VCaP (cell line): ENCODE measurements around the gene TNS4.

Experiments
- H3K27ac ChIP-seq: fragments of 450-650 bp; 2 replicates; pipeline ENCODE4 v1.5.1; 2017
- TF ChIP-seq, protein P1 (sequence below): fragments of 450-650 bp; conservative IDR thresholded peaks from 2 replicates; pipeline ENCODE4 v1.5.1; 2017; ENCODE audit warnings: mild to moderate bottlenecking, moderate library complexity

The TNS4 gene

DNA sequence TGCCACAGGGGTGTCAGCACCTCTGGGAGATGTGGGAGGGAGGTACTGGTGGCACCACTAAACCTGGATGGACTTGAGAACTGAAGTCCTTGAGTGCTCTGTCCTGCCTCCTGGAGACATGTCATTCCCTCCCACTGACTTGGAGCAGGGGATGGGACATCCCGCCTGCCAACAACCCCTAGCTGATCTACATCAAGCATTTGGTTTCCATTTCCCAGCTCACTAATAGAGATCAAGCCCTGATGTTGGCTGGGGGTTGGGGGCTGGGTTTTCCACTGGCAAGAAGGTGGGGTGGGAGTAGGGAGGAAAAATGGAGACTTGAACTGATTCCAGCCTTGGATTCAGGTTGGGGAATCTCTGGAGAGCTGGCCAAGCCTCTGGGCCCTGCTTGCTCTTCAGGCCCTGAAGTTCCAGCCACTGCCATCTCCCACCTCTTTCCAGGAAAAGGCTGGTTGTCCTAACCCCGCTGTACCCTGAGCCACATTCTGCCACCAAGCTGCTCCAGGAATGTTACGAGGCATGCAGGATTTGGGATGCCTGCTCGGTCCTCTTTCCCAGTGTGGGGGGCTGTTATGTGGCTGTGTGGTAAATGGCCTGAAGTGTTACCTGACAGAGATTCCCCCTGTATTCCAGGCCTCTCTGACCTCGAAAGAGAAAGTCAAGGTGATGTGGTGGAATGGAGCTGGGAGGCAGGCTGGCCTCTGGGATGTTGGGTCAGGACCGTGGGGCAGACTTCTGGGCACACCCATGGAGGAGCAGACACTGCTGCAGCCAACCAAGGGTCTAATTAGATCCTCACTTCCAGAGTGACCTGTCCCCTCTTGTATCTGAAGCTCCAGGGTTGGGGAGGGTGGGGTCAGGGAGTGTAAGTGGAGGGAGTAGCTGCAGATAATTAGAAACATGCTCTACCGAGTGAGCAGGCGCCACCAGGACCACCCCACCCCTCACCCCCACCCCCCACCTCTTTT is 41.5 kb downstream of the TNS4 start:
- TF ChIP-seq, protein P1, sequence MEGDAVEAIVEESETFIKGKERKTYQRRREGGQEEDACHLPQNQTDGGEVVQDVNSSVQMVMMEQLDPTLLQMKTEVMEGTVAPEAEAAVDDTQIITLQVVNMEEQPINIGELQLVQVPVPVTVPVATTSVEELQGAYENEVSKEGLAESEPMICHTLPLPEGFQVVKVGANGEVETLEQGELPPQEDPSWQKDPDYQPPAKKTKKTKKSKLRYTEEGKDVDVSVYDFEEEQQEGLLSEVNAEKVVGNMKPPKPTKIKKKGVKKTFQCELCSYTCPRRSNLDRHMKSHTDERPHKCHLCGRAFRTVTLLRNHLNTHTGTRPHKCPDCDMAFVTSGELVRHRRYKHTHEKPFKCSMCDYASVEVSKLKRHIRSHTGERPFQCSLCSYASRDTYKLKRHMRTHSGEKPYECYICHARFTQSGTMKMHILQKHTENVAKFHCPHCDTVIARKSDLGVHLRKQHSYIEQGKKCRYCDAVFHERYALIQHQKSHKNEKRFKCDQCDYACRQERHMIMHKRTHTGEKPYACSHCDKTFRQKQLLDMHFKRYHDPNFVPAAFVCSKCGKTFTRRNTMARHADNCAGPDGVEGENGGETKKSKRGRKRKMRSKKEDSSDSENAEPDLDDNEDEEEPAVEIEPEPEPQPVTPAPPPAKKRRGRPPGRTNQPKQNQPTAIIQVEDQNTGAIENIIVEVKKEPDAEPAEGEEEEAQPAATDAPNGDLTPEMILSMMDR: no peak
- no peak overlapping the region for H3K27ac ChIP-seq

DNA sequence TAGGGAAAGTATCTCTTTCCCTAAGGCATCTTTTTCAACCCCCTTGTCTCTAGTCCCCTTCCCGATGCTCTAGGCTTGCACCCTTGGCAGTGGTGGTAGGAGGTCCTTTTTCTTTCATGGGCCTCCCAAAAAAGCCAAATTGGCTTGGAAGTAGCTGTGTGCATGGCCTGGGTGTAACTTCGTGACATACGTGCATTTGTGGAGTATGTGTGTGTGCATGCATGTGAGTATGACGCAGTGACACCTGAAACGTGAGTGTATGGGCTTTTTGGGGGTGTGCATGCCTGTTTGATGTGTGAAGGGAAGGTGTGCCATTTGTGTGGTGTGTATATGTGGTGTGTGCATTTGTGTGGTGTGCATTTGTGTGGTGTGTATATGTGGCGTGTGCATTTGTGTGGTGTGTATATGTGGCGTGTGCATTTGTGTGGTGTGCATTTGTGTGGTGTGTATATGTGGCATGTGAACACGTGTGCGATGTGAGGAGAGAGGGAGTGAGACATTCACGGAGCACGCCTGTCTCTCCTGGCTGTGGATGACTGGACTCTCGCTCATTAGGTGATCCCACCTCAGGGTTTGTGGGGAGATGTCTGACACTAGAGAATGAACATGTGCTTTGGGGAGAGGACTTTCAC is 42.5 kb downstream of the TNS4 start:
- H3K27ac ChIP-seq: no peak overlapping the region
- TF ChIP-seq, protein P1: no peak

DNA sequence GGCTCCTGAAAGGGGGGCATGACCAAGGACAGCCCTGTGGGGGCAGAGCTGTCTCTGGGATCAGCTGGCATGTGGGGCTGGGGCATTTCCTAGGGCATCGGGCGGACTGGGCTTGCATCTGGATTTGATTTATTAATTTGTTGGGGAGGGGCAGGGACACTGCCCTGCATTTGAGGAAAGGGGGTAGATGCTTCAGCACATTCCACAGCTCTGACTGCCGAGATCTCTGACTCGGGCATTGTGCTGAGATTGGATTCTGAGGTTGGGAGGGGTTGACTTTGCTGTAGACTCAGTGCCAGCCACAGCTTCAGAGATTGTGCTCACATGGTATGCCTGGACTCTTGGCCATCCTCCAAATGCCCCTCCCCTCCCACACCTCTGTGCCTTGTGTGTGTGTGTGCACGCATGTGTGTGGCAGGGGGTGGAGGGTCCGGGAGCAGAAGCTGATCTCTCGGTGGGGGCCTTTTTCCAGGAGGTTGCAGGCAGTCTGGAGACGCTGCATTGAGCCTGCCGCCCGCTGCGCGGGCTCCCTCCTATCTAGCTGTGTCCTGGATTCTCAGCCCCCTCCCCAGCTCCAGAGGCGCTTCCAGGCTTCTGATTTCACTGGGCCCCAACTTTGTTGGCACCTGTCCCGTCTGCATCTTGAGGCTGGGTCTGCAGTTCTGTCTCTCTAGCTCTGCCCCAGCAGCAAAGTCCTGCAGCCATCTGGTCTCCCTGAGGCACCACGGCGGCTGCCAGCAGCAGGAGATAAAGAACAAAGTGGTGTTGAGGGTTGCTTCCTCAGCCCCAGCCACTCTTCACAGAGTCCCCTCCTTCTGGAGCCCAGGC is 43.2 kb downstream of the TNS4 start:
- TF ChIP-seq, protein P1: no peak
- no peak overlapping the region for H3K27ac ChIP-seq

DNA sequence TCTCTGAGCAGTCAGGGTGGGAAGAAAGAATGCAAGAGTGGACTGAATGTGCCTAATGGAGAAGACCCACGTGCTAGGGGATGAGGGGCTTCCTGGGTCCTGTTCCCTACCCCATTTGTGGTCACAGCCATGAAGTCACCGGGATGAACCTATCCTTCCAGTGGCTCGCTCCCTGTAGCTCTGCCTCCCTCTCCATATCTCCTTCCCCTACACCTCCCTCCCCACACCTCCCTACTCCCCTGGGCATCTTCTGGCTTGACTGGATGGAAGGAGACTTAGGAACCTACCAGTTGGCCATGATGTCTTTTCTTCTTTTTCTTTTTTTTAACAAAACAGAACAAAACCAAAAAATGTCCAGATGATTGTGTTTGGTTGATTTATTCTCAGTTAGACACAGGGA is 44.1 kb downstream of the TNS4 start:
- no peak overlapping the region for H3K27ac ChIP-seq
- TF ChIP-seq, protein P1: no peak

DNA sequence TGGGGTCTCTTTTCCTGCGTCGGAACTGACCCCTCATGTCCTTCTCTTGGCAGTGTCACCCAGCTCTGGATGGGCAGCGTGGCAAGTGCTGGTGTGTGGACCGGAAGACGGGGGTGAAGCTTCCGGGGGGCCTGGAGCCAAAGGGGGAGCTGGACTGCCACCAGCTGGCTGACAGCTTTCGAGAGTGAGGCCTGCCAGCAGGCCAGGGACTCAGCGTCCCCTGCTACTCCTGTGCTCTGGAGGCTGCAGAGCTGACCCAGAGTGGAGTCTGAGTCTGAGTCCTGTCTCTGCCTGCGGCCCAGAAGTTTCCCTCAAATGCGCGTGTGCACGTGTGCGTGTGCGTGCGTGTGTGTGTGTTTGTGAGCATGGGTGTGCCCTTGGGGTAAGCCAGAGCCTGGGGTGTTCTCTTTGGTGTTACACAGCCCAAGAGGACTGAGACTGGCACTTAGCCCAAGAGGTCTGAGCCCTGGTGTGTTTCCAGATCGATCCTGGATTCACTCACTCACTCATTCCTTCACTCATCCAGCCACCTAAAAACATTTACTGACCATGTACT is 44.9 kb downstream of the TNS4 start:
- H3K27ac ChIP-seq: no peak overlapping the region
- TF ChIP-seq, protein P1: no peak

DNA sequence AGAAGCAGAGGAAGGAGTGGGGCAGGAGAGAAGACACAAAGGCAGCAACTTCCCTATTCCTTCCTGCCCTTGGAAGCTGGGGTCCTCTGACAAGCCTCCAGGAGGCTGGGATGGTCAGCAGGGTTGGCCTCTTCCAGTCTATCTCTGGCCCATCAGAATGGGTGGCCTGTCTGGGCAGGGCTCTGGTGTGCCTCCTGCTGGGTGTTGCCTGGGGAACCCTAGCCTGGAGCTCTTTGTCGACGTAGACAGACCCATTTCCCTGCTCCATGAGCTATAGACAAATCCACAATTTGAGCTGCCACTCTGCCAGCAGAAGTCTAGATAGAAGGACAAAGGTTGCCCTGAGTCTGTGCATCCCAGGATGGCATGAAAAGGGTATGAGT is 46.8 kb downstream of the TNS4 start:
- TF ChIP-seq, protein P1: no peak
- H3K27ac ChIP-seq: no peak overlapping the region
